Measurements from ENCODE around the gene CCDC186.

The CCDC186 gene

DNA sequence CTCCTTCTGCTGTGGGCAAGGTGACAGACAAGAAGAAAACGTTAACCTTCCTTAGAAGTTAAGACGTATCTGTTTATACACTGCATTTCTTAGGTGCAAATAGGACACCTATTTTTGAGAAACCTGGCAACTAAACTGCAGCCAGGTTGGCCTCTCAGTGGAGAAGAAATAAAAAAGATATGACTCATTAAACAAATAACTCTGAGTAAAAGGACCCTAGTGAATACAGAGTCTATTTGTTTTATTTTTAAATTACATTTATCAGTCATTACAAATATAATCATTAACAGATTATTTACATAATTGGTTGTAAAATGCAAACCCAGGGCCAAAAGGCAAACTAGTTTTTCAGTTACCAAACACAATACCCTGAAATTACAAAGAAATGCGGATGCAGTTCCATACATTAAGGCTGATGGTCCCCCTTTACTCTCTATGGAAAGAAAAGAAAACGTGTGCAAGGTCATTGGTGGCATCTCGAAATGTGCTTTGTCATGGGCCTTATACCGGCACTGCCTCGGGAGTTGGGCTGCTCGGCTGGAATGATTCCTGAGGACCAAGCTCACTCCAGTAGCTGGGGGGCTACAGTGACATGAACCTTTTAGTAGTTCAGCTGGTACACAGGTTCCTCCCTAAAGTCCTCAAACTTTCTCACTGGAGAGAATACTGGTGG lies 92.0 kb downstream of the CCDC186 start:
- H3K27ac ChIP-seq, result peak overlapping the region; percentile 92

DNA sequence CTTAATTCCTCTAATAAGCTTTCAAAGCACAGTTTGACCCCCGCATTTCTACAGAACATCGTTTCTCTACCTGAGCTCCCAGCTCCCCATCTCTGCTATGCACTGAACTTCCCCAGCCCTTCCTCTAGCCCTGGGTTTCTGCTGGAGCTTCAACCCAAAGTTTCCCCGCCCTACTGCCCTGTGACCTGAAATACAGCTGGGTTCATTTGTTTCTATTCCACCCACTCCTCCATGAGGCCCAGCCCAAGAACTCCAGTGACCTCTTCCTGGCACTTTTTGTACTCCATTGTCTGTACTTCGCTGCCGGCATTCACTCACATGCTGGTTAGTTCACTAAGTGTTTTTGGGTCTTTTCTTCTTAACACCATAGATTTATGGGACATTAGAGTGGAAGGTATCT lies 94.6 kb downstream of the CCDC186 start:
- no peak overlapping the region; the same call in 1 of the 2 replicates for H3K27ac ChIP-seq
- TF ChIP-seq, protein P1, sequence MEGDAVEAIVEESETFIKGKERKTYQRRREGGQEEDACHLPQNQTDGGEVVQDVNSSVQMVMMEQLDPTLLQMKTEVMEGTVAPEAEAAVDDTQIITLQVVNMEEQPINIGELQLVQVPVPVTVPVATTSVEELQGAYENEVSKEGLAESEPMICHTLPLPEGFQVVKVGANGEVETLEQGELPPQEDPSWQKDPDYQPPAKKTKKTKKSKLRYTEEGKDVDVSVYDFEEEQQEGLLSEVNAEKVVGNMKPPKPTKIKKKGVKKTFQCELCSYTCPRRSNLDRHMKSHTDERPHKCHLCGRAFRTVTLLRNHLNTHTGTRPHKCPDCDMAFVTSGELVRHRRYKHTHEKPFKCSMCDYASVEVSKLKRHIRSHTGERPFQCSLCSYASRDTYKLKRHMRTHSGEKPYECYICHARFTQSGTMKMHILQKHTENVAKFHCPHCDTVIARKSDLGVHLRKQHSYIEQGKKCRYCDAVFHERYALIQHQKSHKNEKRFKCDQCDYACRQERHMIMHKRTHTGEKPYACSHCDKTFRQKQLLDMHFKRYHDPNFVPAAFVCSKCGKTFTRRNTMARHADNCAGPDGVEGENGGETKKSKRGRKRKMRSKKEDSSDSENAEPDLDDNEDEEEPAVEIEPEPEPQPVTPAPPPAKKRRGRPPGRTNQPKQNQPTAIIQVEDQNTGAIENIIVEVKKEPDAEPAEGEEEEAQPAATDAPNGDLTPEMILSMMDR (conservative IDR thresholded peaks at IDR 0.05), result no peak

More for the DNA sequence above, 92.0 kb downstream of the CCDC186 start:
- TF ChIP-seq, protein P1 (conservative IDR thresholded peaks at IDR 0.05), result no peak

GRCh38 chr10:114078346-114078745 lies 95.7 kb downstream of the CCDC186 start:
- TF ChIP-seq, protein P1 (conservative IDR thresholded peaks at IDR 0.05), result no peak
- no peak overlapping the region for H3K27ac ChIP-seq

DNA sequence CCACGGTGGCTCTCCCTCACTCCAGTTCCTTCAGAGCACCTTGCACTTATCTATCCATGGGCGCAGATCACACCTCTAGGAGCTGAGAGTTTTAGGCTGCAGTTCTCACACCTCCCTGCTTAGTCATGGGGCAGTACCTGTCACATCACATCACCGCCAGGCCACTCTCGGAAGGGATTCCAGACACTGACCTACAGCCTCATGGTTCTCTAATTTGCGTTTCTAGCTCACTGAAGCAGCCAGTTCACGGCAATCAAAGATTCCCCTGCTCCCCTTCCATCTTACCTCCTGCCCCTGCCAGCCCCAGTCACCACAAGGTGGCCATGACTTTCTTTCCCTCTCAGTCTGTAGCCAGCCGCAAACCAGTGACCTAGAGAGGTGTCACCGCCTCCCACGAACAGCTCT lies 96.2 kb downstream of the CCDC186 start:
- no peak overlapping the region for H3K27ac ChIP-seq
- TF ChIP-seq, protein P1 (conservative IDR thresholded peaks at IDR 0.05), result no peak; the same call in 1 of the 2 replicates

DNA sequence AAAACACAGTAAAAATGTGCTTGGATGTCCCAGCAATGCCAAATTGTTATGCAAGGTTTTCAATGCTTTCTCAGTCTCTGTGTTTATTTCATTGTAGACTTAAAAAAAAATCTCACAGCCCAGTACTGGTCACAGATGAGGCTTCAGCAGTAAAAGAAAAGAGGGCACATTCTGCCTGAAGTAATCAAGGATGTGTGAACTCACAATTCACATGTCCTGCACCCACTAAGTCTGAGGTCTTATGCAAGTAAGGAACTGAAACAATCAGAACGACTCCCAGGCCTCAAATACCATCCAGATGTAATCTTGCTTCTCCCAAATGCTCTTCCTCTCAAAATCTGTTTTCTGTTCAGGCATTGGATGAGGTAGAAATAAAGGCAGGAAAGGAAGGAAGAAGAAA lies 96.7 kb downstream of the CCDC186 start:
- TF ChIP-seq, protein P1 (conservative IDR thresholded peaks at IDR 0.05), result no peak
- H3K27ac ChIP-seq, result no peak overlapping the region

DNA sequence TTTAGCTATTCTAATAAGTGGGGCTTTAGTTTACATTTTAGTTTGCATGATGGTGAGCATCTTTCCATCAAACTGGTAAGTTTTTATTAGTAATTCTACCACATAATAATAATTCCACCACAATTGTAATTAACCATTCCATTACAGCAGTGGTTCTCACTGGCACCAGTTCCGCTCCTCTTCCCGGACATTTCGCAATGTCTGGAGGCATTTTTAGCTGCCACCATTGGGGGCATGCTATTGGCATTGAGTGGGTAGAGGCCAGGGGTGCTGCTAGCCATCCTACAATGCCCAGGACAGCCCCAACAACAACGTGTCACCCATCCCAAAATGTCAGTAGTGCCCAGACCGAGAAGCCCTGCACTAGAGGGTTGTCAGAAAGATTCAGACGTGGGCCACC lies 98.9 kb downstream of the CCDC186 start:
- TF ChIP-seq, protein P1 (conservative IDR thresholded peaks at IDR 0.05), result no peak

DNA sequence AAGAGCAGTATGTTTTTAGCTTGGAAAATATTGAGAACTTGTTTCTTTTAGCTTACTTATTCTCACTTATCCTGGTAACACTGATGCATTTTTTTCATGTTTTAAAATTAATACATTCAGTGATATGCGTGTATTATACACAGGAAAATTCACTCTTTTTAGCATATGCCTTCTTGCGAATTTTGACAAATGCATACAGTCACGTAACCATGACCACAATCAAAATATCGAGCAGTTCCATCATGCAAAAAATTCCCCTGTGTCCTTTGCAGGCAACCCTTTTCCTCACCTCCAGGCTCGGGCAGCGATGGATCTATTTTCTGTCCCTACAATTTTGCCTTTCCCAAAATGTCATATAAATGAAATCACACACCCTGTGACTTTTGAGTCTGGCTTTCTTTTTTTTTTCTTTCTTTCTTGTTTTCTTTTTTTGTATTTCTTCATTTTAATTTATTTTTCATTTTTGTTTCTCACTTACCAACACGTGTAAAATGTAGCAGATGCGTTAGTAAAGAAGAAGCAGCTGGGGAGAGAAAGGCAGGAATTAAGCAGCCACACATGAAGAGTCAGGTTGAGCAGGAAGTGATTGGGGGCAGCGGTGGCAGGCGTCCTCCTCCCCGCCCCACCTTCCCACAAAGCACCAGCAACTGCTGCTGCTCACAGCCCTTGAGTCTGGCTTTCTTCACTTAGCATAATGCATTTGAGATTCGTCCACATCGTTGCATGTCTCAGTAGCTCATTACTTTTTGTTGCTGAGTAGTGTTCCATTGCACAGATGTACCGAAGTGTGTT lies 100.4 kb downstream of the CCDC186 start:
- H3K27ac ChIP-seq, result no peak overlapping the region
- TF ChIP-seq, protein P1 (conservative IDR thresholded peaks at IDR 0.05), result no peak

More for the DNA sequence above, 98.9 kb downstream of the CCDC186 start:
- no peak overlapping the region for H3K27ac ChIP-seq
